ENCODE results near the gene MYRF. TPM values are rescaled to one million over a fixed set of nuclear protein-coding genes. Genes with fewer than 3 reads are reported as not detected.

Gene MYRF
- total and polyA plus RNA-seq, 9 of the 15 experiments (the other 6 are each of a cell fraction or from before 2014, with no cell fraction given): 2.3 to 25.8 (median 7.1) TPM

DNA sequence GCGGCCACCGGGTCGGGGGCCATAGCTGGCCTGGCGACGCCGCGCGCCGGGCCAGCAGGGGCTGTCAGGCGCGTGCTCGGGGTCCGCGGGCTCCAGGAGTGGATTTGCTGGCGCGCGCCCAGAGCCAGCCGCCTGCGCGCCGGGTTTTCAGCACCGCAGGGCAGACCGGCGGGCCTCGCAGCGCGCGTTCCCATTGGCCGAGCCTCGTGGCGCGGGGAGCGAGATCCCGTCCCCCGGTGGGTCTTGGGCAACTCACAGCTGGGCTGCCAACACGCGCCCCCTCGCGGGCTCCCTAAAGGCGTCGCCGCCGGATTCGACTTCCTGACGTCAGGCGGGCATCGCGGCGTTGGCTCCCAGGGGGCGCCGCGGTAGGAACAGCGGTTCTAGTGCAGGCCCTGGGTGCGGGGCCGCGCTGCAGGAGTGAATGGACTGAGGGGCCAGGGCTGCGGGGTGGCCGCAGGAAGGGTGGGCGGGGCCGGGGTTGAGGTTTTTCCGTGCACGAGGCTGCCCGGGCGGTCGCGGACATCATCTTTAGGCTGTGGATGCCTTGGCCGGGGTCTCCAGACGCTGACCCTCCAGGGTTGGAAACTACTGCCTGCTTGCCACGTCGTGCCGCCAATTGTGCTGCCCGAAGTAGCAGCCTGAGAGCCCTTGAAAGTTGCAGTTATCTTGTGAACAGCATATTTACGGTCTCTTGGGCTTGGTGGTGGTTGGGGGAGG, 64.5 kb downstream of the MYRF start, which contains the start of gene FADS1 (continued):
- TF ChIP-seq, protein P1, sequence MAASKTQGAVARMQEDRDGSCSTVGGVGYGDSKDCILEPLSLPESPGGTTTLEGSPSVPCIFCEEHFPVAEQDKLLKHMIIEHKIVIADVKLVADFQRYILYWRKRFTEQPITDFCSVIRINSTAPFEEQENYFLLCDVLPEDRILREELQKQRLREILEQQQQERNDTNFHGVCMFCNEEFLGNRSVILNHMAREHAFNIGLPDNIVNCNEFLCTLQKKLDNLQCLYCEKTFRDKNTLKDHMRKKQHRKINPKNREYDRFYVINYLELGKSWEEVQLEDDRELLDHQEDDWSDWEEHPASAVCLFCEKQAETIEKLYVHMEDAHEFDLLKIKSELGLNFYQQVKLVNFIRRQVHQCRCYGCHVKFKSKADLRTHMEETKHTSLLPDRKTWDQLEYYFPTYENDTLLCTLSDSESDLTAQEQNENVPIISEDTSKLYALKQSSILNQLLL (CRISPR knock-in tag; IDR thresholded peaks at IDR 0.05; ENCODE audit: borderline replicate concordance): no peak
- TF ChIP-seq ZKSCAN3 (CRISPR knock-in tag; IDR thresholded peaks at IDR 0.05) (no peak), SAFB (IDR thresholded peaks at IDR 0.05; ENCODE audit: borderline replicate concordance, low read depth, low read length) (0 out of 2 replicates have a peak, but pooled peaks have one; percentile 43), TBL1XR1 (IDR thresholded peaks at IDR 0.05; ENCODE audit: low read length in 2 of 2) (peak in 1 of 2 experiments; percentile 73; a peak in 2 of 4 replicates), NFXL1 (CRISPR knock-in tag; IDR thresholded peaks at IDR 0.05) (no peak), ZC3H11A (IDR thresholded peaks at IDR 0.05; ENCODE audit: low read depth, low read length) (no peak), ZNF23 (CRISPR knock-in tag; IDR thresholded peaks at IDR 0.05) (no peak), FOXA1 (IDR thresholded peaks at IDR 0.05; ENCODE audit: borderline replicate concordance) (no peak), POLR3G (IDR thresholded peaks at IDR 0.05; ENCODE audit: extremely low read depth, insufficient read length, insufficient replicate concordance) (no peak), BDP1 (IDR thresholded peaks at IDR 0.05; ENCODE audit: insufficient read depth, insufficient read length) (no peak), PRPF4 (IDR thresholded peaks at IDR 0.05; ENCODE audit: insufficient read depth, low read depth, low read length, poor library complexity, severe bottlenecking) (peak; percentile 54), HMG20B (CRISPR knock-in tag; IDR thresholded peaks at IDR 0.05) (no peak), CBX2 (IDR thresholded peaks at IDR 0.05; ENCODE audit: insufficient read depth, low read length, poor library complexity, severe bottlenecking) (no peak), SREBF2 (CRISPR knock-in tag; IDR thresholded peaks at IDR 0.05) (no peak), ZNF717 (CRISPR knock-in tag; IDR thresholded peaks at IDR 0.05) (no peak), PTBP1 (IDR thresholded peaks at IDR 0.05; ENCODE audit: low read depth, low read length) (peak; percentile 59; the same call in 1 of the 2 replicates), ZNF668 (CRISPR knock-in tag; IDR thresholded peaks at IDR 0.05) (no peak), NR1H2 (CRISPR knock-in tag; IDR thresholded peaks at IDR 0.05) (no peak; the same call in 1 of the 2 replicates), ZNF785 (CRISPR knock-in tag; IDR thresholded peaks at IDR 0.05) (no peak), RAD51 (IDR thresholded peaks at IDR 0.05; ENCODE audit: borderline replicate concordance, low read depth) (no peak; the same call in 1 of the 2 replicates)
- TF ChIP-seq, protein P2, sequence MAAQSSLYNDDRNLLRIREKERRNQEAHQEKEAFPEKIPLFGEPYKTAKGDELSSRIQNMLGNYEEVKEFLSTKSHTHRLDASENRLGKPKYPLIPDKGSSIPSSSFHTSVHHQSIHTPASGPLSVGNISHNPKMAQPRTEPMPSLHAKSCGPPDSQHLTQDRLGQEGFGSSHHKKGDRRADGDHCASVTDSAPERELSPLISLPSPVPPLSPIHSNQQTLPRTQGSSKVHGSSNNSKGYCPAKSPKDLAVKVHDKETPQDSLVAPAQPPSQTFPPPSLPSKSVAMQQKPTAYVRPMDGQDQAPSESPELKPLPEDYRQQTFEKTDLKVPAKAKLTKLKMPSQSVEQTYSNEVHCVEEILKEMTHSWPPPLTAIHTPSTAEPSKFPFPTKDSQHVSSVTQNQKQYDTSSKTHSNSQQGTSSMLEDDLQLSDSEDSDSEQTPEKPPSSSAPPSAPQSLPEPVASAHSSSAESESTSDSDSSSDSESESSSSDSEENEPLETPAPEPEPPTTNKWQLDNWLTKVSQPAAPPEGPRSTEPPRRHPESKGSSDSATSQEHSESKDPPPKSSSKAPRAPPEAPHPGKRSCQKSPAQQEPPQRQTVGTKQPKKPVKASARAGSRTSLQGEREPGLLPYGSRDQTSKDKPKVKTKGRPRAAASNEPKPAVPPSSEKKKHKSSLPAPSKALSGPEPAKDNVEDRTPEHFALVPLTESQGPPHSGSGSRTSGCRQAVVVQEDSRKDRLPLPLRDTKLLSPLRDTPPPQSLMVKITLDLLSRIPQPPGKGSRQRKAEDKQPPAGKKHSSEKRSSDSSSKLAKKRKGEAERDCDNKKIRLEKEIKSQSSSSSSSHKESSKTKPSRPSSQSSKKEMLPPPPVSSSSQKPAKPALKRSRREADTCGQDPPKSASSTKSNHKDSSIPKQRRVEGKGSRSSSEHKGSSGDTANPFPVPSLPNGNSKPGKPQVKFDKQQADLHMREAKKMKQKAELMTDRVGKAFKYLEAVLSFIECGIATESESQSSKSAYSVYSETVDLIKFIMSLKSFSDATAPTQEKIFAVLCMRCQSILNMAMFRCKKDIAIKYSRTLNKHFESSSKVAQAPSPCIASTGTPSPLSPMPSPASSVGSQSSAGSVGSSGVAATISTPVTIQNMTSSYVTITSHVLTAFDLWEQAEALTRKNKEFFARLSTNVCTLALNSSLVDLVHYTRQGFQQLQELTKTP (IDR thresholded peaks at IDR 0.05; ENCODE audit: low read depth in 1 of 2, partially characterized antibody in 2 of 2): no peak
- TF ChIP-seq, protein P3, sequence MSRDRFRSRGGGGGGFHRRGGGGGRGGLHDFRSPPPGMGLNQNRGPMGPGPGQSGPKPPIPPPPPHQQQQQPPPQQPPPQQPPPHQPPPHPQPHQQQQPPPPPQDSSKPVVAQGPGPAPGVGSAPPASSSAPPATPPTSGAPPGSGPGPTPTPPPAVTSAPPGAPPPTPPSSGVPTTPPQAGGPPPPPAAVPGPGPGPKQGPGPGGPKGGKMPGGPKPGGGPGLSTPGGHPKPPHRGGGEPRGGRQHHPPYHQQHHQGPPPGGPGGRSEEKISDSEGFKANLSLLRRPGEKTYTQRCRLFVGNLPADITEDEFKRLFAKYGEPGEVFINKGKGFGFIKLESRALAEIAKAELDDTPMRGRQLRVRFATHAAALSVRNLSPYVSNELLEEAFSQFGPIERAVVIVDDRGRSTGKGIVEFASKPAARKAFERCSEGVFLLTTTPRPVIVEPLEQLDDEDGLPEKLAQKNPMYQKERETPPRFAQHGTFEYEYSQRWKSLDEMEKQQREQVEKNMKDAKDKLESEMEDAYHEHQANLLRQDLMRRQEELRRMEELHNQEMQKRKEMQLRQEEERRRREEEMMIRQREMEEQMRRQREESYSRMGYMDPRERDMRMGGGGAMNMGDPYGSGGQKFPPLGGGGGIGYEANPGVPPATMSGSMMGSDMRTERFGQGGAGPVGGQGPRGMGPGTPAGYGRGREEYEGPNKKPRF (IDR thresholded peaks at IDR 0.05; ENCODE audit: low read depth, low read length): no peak

Data from K562 (cell line).